Activated naive CD4-positive, alpha-beta T cell treated with anti-CD3 and anti-CD28 coated beads, Interleukin-2, amount 10 ng/mL, durations not matched to agents 7 days and 5 days (primary cell): Measurements from ENCODE around the gene ABCA2.

Experiments
- CTCF ChIA-PET: fragments of 350-600 bp; sonication (Branson Sonifier 250); formaldehyde crosslinking; loops from one replicate; lab custom pipeline; 2021; ENCODE audit warnings: antibody characterized with exemption; lab: Charles Lee
- DNase-seq: peaks from one replicate; pipeline ENCODE4 v3.0.0-alpha.2; 2020
- H3K27ac Mint-ChIP-seq: one replicate; pipeline ENCODE4 v1.8.0; 2021; ENCODE audit warnings: mild to moderate bottlenecking, moderate library complexity, mixed read lengths
- H3K27me3 Mint-ChIP-seq: one replicate; pipeline ENCODE4 v1.8.0; 2021; ENCODE audit warnings: mild to moderate bottlenecking, mixed read lengths
- H3K36me3 Mint-ChIP-seq: one replicate; pipeline ENCODE4 v1.8.0; 2021; ENCODE audit warnings: mixed read lengths
- H3K4me1 Mint-ChIP-seq: one replicate; pipeline ENCODE4 v1.8.0; 2021; ENCODE audit warnings: mixed read lengths
- H3K4me3 Mint-ChIP-seq: one replicate; pipeline ENCODE4 v1.8.0; 2021; ENCODE audit warnings: mild to moderate bottlenecking, moderate library complexity, mixed read lengths
- H3K9me3 Mint-ChIP-seq: one replicate; pipeline ENCODE4 v1.8.0; 2021; ENCODE audit warnings: mixed read lengths

Gene ABCA2, protein sequence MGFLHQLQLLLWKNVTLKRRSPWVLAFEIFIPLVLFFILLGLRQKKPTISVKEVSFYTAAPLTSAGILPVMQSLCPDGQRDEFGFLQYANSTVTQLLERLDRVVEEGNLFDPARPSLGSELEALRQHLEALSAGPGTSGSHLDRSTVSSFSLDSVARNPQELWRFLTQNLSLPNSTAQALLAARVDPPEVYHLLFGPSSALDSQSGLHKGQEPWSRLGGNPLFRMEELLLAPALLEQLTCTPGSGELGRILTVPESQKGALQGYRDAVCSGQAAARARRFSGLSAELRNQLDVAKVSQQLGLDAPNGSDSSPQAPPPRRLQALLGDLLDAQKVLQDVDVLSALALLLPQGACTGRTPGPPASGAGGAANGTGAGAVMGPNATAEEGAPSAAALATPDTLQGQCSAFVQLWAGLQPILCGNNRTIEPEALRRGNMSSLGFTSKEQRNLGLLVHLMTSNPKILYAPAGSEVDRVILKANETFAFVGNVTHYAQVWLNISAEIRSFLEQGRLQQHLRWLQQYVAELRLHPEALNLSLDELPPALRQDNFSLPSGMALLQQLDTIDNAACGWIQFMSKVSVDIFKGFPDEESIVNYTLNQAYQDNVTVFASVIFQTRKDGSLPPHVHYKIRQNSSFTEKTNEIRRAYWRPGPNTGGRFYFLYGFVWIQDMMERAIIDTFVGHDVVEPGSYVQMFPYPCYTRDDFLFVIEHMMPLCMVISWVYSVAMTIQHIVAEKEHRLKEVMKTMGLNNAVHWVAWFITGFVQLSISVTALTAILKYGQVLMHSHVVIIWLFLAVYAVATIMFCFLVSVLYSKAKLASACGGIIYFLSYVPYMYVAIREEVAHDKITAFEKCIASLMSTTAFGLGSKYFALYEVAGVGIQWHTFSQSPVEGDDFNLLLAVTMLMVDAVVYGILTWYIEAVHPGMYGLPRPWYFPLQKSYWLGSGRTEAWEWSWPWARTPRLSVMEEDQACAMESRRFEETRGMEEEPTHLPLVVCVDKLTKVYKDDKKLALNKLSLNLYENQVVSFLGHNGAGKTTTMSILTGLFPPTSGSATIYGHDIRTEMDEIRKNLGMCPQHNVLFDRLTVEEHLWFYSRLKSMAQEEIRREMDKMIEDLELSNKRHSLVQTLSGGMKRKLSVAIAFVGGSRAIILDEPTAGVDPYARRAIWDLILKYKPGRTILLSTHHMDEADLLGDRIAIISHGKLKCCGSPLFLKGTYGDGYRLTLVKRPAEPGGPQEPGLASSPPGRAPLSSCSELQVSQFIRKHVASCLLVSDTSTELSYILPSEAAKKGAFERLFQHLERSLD (N-terminal part only)

DNA sequence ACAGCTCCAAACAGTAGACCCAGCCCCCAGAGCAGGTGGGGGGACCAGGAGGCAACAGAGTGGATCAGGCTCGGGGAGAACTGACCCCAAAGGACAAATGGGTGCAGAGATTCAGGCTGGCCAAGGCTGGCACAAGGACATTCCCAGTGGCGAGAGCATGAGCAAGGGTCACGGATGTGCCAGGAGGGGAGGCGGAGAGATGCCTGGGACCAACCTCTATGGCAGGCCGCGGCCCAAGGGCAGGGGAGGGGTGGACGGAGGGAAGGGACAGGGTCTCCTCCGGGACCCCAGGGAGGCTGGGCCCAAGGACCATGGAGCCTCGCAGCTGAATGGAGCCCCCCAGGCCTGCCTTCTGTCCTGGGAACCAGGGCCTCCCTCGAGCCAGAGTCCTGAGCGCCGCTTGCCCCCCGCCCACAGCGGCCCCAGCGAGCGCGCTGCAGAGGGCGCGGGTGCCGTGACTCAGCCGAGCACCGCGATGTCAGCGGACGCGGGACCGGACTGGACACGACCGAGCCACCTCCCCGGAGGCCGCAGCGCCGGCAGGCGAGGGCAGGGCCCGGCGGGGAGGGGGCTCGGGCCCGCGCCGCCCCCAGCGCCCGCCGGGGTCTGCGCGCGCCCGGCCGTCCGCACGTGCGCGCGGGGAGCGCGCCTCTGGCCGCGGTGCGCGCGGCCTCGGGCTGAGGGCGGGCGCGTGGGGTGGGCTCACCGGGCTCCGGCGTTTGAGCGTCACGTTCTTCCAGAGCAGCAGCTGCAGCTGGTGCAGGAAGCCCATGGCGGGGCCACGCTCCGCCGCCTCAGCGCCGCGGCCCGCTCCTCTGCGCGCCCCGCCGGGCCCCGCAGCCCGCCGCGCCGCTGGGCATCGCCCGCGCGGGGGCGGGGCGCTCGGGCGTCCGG is at the start of gene ABCA2:
Gene ABCA2 (minus strand): TSS at position 869 of the 894 bp plus-strand sequence. CDS start 97 bp downstream, at position 772.
- Mint-ChIP-seq H3K4me1 (peaks cover 45% of the 10 kb centered on the region), H3K4me3 (peak within 1 kb of the TSS; percentile 74), H3K36me3 (no peaks in the 10 kb centered on the region), H3K9me3 (no peaks in the 10 kb centered on the region), H3K27me3 (peaks cover 35% of the 10 kb centered on the region), H3K27ac (peak within 1 kb of the TSS; percentile 87)
- CTCF ChIA-PET, result interaction anchor here (1.0 to 3.6 kb wide), 8 partner anchors 7 to 249 kb away, joined by 3 to 22 read pairs (median 10); no protein-coding TSS in a partner anchor
- DNase-seq, result no peak

DNA sequence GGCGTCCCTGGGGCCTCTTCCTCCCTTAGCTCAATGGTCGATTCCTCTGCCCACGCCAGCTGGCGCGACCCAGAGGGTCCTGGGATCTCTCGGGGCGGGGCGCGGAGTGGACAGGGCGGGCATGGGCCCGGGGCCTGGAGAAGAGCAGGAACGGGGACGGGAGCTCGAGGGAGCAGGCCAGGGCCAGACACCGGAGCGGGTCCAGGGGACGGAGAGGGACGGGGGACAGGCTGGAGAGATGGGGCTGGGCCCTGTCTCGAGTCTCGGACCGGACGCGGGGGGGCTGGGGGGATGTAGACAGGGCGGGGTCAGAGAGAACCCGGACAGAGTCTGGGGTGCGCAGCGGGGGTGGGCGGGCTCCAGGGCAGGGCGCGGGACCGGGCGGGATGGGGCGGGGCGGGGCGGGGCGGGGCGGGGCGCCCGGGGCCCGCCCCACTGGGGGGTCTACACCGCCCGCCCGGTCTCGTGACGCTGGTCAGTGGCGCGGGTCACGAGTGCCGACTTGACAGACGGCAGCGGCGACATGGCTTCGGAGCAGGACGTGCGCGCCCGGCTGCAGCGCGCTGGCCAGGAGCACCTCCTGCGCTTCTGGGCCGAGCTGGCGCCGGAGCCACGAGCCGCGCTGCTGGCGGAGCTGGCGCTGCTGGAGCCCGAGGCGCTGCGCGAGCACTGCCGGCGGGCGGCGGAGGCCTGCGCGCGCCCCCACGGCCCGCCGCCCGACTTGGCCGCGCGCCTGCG is 49.1 kb upstream of the ABCA2 start, which contains the start of gene UAP1L1:
Gene UAP1L1 (plus strand): TSS at position 508 of the 738 bp plus-strand sequence. CDS start 16 bp downstream, at position 524.
- peak; percentile 83 for DNase-seq
- Mint-ChIP-seq H3K27ac (peak within 1 kb of the TSS; percentile 74), H3K9me3 (no peaks in the 10 kb centered on the region), H3K4me3 (peak within 1 kb of the TSS; percentile 76), H3K27me3 (peaks cover 18% of the 10 kb centered on the region), H3K36me3 (peaks cover 15% of the 10 kb centered on the region), H3K4me1 (peaks cover 13% of the 10 kb centered on the region)
- CTCF ChIA-PET, result interaction anchor here (0.6 to 2.3 kb wide), 6 partner anchors 9 to 149 kb away, joined by 3 to 10 read pairs (median 3); partner anchors contain the start of gene MAN1B1

DNA sequence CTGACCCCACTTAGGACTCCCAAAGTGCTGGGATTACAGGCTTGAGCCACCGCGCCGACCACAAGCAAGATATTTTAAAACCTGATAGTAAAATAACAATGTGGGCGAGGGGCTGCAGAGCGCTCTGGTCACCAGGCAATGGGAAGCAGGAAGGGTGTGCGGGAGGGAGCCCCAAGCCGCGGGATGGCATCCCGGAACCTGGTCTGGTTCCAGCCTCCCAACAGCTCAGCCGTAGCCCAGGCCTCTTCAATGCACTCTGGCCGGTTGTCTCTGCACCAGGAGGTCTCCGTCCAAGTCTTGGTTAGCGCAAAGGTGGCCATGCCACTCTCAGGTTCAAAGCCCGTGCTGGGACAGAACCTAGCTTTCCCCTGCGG is 48.6 kb upstream of the ABCA2 start:
- DNase-seq, result no peak
- Mint-ChIP-seq H3K36me3 (peaks cover 9% of the 10 kb centered on the region), H3K9me3 (no peaks in the 10 kb centered on the region), H3K27me3 (peaks cover 18% of the 10 kb centered on the region), H3K27ac (no peak overlapping the region), H3K4me3 (peak overlapping the region; percentile 64), H3K4me1 (peaks cover 13% of the 10 kb centered on the region)
- CTCF ChIA-PET, result interaction anchor here (0.6 to 2.3 kb wide), 5 partner anchors 9 to 150 kb away, joined by 3 to 10 read pairs (median 3); no protein-coding TSS in a partner anchor

DNA sequence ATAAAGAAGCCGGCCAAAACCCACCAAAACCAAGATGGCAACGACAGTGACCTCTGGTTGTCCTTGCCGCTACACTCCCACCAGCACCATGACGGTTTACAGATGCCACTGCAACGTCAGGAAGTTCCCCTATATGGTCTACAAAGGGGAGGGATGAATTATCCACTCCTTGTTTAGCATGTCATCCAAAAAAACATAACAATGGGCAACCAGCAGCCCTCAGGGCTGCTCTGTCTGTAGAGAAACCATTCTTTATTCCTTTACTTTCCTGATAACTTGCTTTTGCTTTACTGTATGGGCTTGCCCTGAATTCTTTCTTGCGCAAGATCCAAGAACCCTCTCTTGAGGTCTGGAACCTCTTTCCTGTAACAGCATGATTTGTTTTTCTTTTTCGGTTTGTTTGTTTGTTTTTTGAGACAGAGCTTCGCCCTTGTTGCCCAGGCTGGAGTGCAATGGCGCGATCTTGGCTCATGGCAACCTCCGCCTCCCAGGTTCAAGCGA is 47.3 kb upstream of the ABCA2 start:
- Mint-ChIP-seq H3K4me1 (peaks cover 26% of the 10 kb centered on the region), H3K4me3 (no peak overlapping the region), H3K27ac (no peak overlapping the region), H3K27me3 (peaks cover 18% of the 10 kb centered on the region), H3K9me3 (no peaks in the 10 kb centered on the region), H3K36me3 (peaks cover 9% of the 10 kb centered on the region)
- CTCF ChIA-PET, result interaction anchor here (1.3 kb wide), 1 partner anchor 11 kb away, joined by 4 read pairs; no protein-coding TSS in a partner anchor
- DNase-seq, result no peak

DNA sequence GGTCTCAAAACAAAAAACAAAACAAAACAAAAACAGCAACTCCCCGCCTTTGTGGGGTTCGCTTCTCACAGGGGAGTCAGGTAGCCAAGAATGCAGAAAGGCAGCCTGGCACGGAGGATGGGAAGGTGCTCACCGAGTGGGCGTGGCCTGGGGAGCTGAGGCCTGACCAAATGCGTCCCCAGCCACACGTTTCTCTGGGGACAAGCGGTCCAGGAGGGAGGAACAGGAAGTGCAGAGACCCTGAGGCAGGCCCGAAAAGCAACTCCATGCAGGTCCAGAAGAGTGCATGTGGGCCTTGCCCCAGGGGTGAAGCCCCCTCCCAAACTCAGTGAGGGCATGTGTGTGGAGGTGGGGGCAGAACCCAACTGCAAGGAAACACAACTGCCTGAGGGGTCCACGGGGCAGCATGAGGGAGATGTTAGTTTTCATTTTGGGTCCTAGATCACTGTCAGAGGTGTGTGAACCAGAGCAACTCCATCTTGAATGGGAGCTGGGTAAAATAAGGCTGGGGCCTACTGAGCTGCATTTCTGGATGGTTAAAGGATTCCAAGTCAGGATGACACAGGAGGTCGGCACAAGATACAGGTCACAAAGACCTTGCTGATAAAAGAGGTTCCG is 46.7 kb upstream of the ABCA2 start:
- Mint-ChIP-seq H3K4me1 (peaks cover 23% of the 10 kb centered on the region), H3K4me3 (no peak overlapping the region), H3K36me3 (peaks cover 5% of the 10 kb centered on the region), H3K27me3 (peaks cover 18% of the 10 kb centered on the region), H3K27ac (no peak overlapping the region), H3K9me3 (no peaks in the 10 kb centered on the region)
- CTCF ChIA-PET, result interaction anchor here (1.6 kb wide), 1 partner anchor 153 kb away, joined by 4 read pairs; the partner anchor contains the start of gene RNF224
- no peak for DNase-seq

DNA sequence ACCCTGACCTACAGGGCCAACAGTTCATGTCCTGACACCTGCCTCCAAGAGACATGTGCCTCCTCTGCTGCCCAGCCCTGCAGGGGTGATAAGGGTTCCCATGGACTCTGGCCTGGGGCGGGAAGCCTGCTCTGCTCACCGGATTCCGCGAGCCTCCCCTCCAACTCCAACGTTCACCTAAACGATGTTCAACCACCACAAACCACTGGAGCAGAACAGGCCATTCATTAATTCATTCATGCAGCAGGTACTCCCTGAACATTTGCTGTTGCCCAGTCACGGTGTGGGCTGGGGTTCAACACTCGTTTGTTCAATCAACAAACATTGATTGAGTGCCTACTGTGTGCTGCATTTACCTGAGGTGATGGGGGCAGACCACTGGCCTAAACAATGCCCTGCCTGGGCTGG is 46.0 kb upstream of the ABCA2 start:
- H3K27ac Mint-ChIP-seq, result no peak overlapping the region
- CTCF ChIA-PET, result interaction anchor here (1.6 kb wide), 1 partner anchor 153 kb away, joined by 4 read pairs; the partner anchor contains the start of gene RNF224
- H3K4me3 Mint-ChIP-seq, result no peak overlapping the region
- peaks cover 18% of the 10 kb centered on the region for H3K27me3 Mint-ChIP-seq
- H3K36me3 Mint-ChIP-seq, result no peaks in the 10 kb centered on the region
- peaks cover 22% of the 10 kb centered on the region for H3K4me1 Mint-ChIP-seq
- no peak for DNase-seq
- no peaks in the 10 kb centered on the region for H3K9me3 Mint-ChIP-seq

DNA sequence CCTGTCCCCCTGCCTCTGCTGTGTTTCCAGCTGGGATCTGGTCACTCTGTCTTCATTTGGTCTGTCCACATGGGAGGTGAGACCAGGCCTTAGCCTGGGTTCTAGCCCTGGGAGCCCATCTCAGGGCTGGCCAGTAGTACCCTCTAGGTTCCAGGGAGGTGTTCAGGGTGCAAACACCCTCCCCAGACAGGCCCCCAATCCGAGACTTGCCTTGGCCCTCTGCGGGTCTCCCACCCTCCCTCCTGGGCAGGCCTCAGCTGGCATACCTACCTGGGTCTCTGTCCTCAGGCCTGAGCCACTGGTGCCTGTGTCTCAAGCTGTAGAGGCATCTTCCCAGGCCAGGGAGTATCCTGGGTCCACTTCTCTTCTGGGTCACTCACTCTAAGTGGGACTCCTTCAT is 43.2 kb upstream of the ABCA2 start:
- DNase-seq, result no peak
- Mint-ChIP-seq H3K27me3 (peaks cover 11% of the 10 kb centered on the region), H3K36me3 (peaks cover 4% of the 10 kb centered on the region), H3K9me3 (no peaks in the 10 kb centered on the region), H3K4me1 (peaks cover 34% of the 10 kb centered on the region), H3K27ac (peak overlapping the region; percentile 81), H3K4me3 (peak overlapping the region; percentile 80)
- CTCF ChIA-PET, result interaction anchor here (0.6 to 9.6 kb wide), 7 partner anchors 11 to 165 kb away, joined by 3 to 103 read pairs (median 4); partner anchors contain the start of genes MAN1B1 and NPDC1

DNA sequence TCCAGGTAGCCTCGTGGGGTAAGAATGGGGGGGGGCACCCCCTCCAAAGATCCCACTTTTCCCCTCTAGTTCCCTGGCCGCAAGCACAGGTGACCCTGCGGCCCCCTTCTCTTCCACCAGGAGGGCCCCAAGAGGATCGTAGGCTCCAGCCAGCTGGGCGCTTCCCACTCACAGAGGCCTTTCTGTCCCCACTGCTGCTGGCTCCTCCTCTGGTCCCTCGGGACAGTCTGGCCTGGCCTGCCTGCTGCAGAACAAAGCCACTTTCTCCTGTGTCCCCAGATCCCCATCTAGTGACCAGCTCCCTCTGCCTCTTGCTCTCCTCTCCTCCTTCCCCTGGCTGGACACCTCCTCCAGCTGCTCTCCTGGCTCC is 42.9 kb upstream of the ABCA2 start:
- peak overlapping the region; percentile 81 for H3K27ac Mint-ChIP-seq
- CTCF ChIA-PET, result interaction anchor here (0.6 to 9.6 kb wide), 7 partner anchors 11 to 166 kb away, joined by 3 to 103 read pairs (median 5); partner anchors contain the start of genes MAN1B1 and NPDC1
- DNase-seq, result no peak
- H3K36me3 Mint-ChIP-seq, result peaks cover 4% of the 10 kb centered on the region
- H3K9me3 Mint-ChIP-seq, result no peaks in the 10 kb centered on the region
- H3K4me1 Mint-ChIP-seq, result peaks cover 34% of the 10 kb centered on the region
- H3K4me3 Mint-ChIP-seq, result peak overlapping the region; percentile 80
- H3K27me3 Mint-ChIP-seq, result peaks cover 11% of the 10 kb centered on the region

DNA sequence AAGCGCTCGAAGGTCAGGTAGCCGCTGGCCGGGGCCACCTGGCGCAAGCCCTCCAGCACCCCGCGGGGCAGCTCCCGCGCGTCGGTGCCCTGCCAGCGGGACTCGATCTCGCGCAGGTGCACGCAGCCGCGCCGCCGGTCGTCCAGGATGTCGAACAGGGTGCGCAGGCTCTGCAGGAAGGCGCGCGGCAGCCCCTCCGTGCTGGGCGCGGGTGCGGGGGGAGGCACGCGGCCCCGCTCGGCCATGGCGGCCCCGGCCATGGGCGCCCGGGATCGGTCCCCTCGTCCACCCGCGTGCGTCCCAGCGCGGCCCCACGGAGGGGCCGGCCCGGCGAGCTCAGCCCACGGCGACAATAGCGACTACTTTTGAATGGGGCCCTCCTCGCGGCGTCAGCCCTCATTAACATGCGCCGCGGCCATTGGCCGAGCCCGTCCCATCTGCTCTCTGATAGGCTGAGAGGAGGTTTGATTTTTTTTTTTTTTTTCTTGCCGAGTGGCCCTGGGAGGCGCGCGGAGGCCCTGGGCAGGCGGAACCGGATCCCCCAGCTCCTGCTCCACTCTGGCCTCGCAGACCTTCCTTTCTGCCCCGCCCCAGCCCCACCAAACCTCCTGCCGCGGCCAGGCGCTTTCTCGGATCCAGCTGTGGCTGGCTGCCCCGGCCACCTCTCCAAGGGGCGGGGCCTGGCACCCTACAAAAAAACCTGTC is 42.3 kb upstream of the ABCA2 start, which contains the start of gene SAPCD2:
Gene SAPCD2 (minus strand): TSS at position 357 of the 705 bp plus-strand sequence. CDS start 97 bp downstream, at position 260.
- Mint-ChIP-seq H3K27me3 (peaks cover 11% of the 10 kb centered on the region), H3K4me3 (peak within 1 kb of the TSS; percentile 80), H3K9me3 (no peaks in the 10 kb centered on the region), H3K27ac (peak within 1 kb of the TSS; percentile 81), H3K4me1 (peaks cover 33% of the 10 kb centered on the region), H3K36me3 (peaks cover 7% of the 10 kb centered on the region)
- peak; percentile 93 for DNase-seq
- CTCF ChIA-PET, result interaction anchor here (0.6 to 9.6 kb wide), 9 partner anchors 9 to 166 kb away, joined by 3 to 103 read pairs (median 6); partner anchors contain the start of genes MAN1B1 and NPDC1

DNA sequence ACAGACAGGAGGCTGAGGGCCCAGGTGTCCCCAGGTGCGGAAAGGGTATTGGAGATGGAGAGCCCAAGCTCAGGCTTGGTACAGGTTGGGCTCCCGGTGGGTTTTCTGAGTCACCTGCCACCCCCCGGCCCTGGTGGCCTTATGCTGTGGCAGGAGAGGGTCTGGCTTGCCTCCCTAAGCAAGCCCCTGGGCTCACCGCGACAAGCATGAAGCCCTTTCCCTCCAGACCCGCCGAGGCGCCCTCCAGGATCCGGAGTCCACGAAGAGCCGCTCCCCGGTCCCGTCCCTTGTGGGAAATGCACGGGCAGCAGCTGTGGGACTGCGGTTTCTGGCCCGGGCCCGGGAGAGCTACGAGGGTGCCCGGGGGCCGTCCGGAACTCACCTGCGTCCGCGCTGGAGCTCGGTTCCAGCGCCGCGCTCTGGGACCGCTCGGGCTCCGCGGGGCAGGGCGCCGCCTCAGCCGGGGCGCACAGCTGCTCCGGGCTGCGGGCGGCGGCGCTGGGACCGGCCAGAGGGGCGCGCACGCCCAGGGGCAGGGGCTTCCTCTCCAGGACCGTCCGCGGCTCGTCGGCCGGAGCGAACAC is 41.6 kb upstream of the ABCA2 start:
- no peak for DNase-seq

More for the DNA sequence above, 41.6 kb upstream of the ABCA2 start:
- Mint-ChIP-seq H3K27me3 (peaks cover 7% of the 10 kb centered on the region), H3K4me1 (peaks cover 33% of the 10 kb centered on the region), H3K27ac (no peak overlapping the region), H3K4me3 (peak overlapping the region; percentile 68), H3K36me3 (peaks cover 7% of the 10 kb centered on the region), H3K9me3 (no peaks in the 10 kb centered on the region)
- CTCF ChIA-PET, result interaction anchor here (0.8 to 9.6 kb wide), 10 partner anchors 9 to 134 kb away, joined by 3 to 103 read pairs (median 7); partner anchors contain the start of gene NPDC1
